NCI-H748 treated with DMSO at 0.1 percent for 48 hours (cell line): Measurements from ENCODE around the gene IGHMBP2.

Source experiments
- DNase-seq: peaks from one replicate; lab custom pipeline; 2025; lab: John Stamatoyannopoulos, UW

Gene IGHMBP2

DNA sequence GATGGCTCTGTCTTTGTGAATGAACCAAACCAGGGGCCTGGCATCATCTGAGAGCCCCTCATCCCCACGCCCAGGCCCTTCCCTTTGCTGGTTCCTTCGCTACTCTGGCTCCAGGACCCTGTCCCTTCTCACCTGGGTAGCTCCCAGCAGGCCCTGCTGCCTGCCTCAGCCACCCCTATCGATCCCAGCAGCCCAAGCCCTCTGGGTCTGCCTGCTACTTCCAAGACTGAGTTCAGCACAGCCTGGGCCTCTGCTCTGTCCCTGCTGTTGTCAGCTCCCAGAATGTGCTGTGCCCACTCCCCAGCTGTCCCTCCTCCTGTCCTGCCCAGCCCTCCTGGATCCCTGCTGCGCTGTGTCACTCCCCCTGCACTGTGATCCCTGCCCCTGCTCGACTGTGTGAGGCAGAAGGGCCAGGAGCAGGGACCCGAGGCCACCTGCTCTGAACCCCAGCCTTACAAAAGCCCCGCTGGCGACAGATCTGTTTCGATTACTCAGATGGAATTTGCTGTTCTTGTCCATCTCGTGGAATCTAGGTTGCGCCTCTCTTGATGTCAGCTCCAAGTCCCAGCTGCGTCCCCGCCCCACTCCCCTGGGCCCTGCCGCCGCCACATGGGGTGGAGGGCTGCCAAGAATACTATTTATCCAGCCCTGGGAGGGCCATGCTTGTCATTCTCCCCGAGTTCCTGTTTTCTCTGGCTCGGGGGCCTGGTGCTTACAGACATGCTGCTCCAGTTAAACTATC lies 13.0 kb upstream of the IGHMBP2 start:
- no peak for DNase-seq

DNA sequence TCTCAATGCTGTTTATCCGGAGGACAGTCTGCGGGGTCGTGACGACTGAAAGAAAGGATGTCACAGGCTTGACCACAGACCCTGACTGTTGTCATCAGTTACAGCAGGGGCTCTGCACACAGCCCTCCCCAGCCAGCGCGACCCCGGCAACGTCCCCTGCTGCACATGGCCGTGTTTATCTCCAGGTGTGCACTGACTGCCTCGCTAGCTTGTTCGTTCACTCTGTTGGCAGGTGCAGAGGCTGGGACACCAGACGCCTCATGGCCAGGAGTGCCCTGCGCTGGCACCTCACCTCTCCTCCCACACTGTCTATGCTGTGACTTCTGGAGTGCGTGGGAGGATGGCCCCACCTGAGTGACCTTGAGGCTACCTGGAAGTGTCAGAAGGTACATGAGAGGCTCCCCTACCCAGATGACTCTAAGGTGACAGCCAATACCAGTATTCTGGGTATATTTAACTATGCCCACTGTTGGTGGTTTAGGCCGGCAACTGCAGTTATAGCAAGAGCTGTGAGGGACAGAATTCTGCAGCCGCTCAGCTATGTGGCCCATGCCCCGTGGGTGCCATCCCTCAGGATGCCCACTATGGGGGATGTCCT lies 12.2 kb upstream of the IGHMBP2 start:
- DNase-seq, result no peak

DNA sequence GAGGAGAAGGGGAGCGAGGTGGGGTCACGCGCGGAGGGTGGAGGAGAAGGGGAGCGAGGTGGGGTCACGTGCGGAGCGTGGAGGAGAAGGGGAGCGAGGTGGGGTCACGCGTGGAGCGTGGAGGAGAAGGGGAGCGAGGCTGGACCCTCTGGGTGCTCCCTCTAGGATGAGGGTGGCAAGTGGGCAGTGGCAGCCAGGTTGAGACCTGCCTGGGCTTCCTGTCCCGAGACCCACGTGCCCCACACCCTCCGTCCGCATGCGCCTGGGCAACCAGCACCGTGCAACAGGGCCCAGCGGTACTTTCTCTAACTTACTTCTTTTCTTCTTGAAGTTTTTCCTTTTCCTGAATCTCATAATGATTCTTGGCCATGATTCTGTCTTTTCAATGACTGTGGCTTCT lies 11.1 kb upstream of the IGHMBP2 start:
- no peak for DNase-seq

DNA sequence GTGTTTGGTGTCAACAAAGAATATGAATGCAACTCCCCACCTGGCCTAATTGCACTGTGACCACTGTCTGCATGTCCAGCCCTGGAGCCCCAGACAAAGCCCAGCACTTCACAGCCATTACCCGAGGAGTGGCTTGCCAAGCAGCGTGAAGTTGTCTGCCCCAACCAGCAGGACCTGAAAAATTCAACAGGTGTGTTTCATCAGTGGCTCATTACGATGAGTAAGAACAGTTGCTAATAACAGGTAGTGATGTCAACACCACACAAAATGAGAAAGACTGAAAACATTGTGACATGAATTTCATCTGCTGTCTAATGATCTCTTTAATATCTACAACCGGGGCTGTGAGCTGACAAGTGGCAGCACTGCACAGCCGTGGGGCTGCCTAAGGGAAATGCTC lies 10.4 kb upstream of the IGHMBP2 start:
- DNase-seq, result no peak

DNA sequence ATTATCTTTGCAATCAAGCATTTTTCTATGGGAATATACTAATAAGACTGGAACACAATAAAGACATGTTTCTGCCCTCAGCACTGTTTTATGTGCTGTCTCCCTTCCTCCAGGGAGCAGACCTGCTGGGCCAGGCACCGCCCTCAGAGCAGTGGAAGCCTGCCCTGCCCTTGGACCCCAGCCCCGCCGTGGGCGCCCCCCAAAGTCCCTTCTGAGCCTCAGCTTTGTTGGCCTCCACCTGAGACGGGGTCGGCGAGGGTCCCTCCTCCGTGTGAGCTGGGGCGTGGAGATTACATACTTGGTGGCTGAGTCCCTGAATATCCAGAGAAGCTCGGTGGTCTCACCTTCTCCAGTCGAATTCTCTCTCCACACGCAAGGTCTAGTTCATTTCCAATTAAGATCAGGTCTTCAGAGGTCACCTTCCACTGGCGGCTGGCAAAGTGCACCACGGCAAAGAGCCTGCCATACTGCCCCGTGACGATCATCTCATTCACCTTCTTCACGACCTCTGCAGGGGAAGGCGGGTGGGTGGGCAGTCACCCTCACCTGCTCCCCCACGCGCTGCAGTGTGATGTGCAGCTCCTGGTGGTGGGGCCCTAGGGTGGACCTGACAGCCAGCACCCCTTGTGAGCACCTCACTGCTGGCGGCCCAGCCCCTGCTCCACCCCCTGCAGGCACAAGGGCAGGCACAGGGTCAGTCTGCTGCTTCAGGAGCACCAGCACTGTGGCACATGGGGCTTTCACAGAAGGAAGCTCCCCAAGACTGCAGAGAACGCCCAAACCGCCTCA lies 7.3 kb upstream of the IGHMBP2 start:
- no peak for DNase-seq

DNA sequence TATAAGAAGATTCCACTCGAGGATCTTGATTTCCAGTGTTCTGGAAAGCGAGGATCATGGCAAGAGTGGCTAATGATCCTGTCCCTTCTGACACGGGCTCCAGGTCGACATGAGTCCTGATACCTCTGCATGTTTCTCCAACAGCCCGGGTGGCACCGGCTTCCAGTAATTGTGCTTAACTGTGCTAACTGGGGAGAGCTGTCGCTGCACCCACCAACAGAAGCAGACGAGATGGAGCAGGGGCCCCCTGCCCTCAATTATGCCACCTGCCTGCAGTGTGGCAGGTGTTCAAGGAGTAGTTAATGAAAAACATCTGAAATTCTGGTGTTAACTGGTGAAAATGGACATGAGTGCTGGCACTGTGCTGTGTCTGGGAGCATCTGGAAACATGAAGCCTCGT lies 6.2 kb upstream of the IGHMBP2 start:
- DNase-seq, result no peak

DNA sequence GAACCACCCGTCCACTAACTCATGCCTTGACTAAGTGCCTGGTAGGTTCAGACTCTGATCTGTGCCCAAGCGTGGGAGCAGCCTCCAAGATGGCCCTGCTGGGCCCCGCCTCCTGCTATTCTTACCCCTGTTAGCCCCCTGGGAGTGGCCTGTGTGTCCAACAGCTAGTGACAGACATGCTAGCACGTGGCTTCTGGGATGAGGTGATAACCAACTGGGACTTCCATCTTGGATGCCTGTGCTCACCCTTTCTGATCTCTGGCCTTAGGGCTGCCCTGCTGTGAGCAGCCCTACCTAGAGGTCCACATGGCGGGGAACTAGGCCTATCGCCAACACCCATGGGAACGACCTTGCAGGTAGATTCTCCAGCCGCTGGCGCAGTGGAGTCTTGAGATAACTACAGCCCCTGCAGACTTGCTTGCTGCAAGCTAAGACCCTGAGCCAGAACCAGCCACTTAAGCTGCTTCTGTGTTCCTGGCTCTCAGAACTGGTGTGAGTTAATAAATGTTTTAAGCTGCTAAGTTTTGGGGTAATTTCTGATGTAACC lies 2.8 kb upstream of the IGHMBP2 start:
- no peak for DNase-seq

DNA sequence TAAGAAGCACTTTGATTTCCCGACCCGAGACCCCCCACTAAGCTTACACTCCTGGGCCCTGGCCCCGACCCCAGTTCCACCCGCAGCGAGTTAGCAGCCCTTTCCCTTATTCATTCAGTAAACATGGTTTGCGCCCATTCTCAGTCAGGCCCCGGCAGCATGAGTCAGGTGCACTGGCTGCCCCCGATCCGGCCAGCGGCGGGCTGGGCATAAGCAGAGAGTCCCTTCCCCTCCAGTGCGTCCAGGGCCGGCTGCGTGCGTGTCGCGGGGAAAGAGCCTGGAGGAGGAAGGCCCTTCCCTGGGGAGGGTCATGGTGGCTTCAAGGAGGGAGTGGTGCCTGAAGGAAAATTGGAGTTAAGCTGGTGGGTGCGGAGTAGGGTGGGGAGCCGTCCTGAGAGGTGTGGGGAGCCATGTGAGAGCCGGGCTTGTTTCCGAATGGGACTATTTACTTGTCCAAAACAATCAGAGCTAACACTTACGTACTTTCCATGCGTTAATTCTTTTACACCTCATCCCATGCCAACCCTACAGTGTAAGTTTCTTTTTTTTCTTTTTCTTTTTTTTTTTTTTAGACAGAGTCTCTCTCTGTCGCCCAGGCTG lies 657 bp downstream of the IGHMBP2 start:
- DNase-seq, result no peak

DNA sequence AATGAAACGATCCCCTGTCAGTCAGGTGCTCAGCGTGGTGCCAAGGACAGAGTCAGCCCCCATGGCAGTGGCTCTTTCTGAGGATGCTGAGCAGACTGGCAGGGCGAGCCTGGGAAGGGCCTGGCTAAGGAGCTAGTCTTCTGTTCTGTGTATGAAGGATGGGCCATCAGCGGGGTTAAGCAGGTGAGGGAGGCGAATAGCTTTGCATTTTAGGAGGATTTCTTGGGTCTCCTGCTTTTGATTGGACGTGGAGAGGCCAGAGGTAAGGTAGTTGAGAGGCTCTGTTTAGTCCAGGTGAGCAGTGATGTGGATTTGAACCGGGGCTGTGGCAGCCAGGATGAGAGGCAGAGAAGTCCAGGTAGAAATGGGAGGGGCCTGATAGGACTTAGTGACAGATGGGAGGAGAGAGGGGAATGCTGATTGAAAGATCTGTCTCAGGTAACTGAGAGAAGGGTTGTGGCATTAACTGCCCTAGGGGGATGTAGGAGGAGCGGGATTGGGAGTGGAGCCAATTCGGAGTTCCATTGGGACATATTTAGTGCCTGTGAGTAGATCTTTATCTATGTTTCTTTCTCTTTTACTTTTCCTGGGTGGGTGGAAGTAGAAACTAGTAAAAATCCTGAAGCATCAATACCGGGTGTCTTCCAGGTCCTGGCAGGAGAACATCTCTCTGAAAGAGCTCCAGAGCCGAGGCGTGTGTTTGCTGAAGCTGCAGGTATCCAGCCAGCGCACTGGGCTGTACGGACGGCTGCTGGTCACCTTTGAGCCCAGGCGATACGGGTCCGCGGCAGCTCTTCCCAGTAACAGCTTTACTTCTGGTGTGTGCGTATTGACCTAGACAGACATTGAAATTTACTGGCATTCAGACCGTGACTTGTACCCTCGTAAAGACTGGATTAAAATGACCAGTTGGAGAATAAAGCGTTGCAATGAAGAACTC lies 2.0 kb downstream of the IGHMBP2 start:
- no peak for DNase-seq

DNA sequence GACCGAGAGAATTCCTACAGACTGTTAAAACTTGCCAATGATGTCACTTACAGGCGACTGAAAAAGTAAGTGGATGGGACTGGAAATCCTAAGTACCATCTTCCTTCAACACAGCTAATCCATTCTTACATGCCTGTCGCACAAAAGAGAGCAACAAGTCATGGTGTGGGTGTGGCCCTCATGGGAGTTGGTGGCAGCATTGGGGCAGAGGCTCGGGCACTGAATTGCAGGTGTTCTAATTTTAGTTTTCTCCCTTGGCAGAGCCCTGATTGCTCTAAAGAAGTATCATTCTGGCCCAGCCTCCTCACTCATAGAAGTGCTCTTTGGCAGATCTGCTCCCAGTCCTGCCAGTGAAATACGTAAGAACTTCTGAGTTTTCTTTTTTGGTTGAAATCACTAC lies 4.6 kb downstream of the IGHMBP2 start:
- no peak for DNase-seq

DNA sequence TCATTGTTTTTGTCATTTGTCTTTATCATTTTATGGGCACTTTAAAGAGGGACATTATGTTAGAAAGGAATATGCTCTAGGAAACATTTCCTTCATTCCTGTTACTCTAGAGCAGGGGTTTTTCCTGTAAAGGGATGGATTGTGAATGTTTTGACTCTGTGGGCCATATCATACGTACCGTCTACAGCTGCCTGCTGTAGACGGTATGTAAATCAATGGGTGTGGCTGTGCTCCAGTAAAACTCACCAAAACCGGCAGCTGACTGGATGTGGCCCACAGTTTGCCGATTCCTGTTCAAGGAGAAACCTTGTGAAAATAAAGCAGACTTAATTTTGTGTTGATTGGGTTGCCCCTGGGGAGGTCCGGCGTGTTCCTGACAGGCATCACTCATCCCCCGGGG lies 7.3 kb downstream of the IGHMBP2 start:
- no peak for DNase-seq

DNA sequence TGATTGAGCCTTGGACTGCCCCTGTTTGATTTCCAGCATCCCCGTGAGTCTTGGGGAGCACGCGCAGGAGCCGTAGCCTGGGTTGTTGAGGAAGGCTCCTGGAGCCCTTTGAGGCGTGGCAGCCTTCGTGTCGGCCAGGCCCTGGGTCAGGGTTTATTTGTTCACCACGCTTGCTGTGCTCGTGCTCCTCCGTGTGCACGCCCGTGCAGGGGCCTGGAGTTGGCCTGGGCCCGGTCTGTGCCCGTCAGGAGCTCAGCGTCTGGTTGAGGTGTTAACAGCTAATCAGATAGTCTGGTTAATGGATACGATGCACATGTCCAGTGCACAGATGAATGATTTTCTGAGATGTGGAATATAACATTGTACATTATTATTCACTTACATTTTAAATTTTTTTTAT lies 8.0 kb downstream of the IGHMBP2 start:
- DNase-seq, result no peak

DNA sequence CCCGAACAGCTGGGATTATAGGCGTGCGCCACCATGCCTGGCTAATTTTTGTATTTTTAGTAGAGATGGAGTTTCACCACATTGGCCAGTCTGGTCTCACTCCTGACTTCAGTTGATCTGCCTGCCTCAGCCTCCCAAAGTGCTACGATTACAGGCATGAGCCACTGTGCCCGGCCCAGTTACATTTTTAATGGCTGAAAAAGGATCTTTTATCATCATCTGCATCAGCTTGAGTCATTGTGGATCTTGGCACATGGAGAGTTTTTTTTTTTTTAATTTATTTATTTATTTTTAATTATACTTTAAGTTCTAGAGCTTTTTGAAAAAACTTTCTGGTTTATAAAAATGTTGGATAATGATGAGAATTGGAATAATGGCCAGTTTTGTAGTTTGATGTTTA lies 8.6 kb downstream of the IGHMBP2 start:
- no peak for DNase-seq

DNA sequence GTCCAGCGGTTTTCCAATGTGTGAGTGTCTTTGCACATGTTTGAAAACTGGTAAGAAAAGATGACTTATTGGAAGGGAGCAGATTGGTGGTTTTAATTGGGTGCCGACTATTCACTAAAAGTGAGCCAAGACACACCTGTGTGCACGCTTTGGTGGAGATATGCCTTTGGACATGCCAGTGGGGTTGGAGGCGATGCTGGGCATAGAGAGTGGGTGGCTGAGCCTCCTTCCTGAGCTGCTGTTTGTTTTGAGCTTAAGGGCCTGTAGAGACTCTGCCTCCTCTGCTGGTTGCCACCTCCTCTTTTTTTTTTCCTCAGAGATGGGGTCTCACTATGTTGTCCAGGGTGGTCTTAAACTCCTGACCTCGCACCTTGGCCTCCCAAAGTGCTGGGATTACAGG lies 9.5 kb downstream of the IGHMBP2 start:
- no peak for DNase-seq

DNA sequence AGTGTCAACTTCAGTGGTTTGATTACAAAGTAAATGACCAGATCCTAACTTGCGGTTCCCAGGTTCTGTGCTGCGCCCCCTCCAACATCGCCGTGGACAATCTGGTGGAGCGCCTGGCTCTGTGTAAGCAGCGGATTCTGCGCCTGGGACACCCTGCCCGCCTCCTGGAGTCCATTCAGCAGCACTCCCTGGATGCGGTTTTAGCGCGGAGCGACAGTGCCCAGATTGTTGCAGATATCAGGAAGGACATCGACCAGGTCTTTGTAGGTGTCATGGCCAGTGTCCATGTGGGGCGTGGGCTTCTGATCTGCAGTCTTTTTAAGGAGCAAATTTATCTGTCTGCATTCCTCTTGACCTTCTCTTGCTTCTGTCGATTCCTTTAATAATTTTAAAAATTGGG lies 11.1 kb downstream of the IGHMBP2 start:
- DNase-seq, result no peak

DNA sequence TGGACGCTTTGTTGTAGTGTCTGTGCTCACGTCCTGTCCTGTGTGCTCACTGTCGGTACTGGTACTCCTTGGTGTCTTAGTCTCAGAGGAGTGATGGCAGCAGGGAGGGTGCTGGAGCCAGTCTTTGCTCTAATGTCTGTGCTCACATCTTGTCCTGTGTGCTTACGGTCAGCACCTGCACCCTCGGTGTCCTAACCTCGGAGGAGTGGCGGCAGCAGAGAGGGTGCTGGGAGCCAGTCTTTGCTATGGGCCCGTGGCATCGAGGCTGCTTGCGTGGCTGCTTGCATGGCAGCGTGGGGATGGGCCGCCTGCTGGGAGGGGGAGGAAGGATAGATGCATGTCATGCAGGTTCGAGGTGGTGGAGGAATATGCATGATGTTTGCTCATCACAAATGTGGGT lies 12.7 kb downstream of the IGHMBP2 start:
- no peak for DNase-seq

DNA sequence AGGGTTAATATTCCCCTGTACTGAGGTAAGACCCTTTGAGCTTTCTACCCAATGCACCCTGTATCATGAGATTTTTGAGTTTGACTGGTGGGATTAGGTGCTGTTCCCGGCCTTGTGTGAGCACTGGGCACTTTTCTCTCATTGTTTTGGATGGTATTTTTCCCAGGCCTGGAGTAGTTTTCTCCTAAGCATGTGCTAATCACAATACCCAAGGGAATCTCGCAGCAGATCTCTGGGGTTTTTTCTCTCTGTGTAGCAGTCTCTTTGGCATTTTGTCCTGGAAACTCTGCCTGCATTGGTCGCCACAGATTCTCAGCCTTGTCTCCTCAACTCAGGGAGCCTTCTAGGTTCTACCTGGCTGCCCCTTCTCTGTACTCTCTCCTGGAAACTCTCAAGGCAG lies 19.9 kb downstream of the IGHMBP2 start:
- no peak for DNase-seq

DNA sequence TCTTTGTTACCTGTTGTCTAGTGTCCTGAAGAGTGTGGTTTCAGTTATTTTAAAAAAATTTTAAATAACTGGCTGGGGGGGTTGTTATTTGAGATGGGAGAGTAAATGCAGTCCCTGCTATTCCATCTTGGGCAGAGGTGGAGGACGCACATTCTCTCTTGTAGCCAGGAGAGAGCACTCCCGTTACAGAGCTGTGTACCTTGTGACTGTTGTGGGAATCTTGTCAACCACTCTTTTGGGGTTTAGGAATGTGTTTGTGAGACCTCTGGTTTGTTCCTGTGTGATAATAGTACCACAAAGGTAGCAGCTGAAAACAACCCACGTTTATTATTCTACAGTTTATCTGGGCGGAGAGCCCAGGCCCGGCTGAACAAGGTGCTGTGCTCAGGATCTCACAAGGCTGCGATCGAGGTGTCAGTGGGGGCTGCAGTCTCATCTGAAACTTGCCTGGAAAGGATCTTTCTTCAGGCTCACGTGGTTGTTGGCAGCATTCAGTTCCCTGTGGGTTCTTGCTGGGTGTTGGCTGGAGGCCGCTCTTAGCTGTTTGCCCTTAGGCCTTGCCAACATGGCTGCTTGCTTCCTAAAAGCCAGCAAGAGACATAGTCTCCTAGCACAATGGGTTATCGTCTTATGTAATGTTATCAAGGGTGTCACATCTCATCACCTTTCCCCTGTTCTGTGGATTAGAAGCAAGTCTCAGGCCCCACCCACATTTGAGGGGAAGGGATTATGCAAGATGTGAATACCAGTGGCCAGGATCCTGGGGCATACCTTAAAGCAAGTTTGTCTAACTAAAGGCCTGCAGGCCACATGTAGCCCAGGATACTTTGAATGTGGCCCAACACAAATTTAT lies 20.6 kb downstream of the IGHMBP2 start:
- DNase-seq, result no peak

DNA sequence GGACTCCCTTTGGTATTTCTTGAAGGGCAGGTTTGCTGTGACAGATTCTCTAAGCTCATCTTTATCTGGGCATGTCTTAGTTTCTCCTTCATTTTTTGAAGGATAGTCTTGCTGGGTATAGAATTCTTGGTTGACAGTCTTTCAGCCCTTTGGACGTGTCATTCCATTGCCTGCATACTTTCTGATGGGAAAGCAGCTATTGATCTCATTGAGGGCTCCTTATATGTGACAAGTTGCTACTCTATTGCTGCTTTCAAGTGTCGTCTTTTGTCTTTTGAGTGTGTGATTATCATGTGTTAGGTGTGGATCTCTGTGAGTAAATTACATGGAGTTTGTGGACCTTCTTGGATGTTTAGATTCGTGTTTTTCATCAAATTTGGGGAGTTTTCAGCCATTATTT lies 21.9 kb downstream of the IGHMBP2 start:
- DNase-seq, result no peak

DNA sequence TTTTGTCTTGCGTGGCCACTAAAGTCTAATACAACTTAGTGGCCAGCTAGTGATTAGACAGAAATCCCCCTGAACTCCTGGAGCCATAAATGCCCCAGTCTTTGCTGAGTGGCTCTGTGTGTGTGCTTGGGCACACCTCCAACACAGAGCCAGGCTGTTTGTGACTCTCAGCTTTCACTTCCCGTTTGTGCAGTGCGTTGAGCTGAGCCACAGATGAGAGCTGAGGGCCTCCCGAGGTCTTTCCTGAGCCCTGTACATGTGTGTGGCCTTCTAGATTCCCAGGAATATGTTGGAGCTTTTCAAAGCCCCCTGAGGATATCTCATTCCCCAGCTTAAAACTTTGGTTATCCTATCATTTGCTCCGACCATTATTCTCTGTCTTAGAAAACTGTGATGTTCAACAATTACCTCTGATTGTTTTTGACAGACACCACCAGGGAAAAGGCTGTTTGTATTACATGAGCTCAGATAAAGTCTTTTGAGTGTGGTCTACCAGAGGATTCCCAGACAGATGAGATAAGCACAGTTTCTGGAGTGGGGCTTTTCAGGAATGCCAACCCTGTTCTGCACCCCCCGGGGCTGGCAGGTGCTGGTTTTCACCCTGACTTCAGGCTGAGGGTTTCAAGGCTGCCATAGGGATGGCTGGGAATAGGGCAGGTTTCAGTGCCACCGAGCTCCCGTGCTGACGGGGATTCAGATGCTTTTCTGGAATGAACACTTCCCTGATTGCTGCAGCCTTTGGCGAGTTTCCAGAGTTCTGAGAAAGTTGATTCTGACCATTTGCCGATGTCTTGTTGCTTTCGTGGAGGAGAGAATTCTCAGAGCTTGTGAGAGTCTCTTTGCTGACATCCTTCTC lies 23.8 kb downstream of the IGHMBP2 start:
- DNase-seq, result no peak
